Upper lobe of left lung (tissue), 6 donors: ENCODE data around the gene TYW1. TPM values are rescaled to one million over a fixed set of nuclear protein-coding genes. Genes with fewer than 3 reads are reported as not detected.
A peak's percentile ranks its signal among the peaks of the same experiment; 100 is the strongest.
"Not testable (repeated sequence)": the region's sequence is repeated elsewhere in the genome, so short reads cannot be mapped to it uniquely, and the experiment has no call there.

Experiments
- ATAC-seq, 2 donors: fragments of 200-7000 bp; cut with Tn5 transposase; one replicate each; pipeline ENCODE4 v1.9.1; 2022; ENCODE audit warnings: mild to moderate bottlenecking in 2 of 2, moderate library complexity in 2 of 2; ENCODE audit not compliant: low FRiP score in 2 of 2
- DNase-seq, 2 donors: peaks; one replicate each; pipeline ENCODE4 v3.0.0-alpha.2; 2019 to 2020
- H3K27ac ChIP-seq, 4 donors: fragments of 200-600 bp; sonication (generic); one replicate each; pipeline ENCODE4 v1.5.1; 2016 to 2019
- H3K27me3 ChIP-seq, 4 donors: fragments of 200-600 bp; sonication (generic); one replicate each; pipeline ENCODE4 v1.5.1; 2017 to 2019
- H3K36me3 ChIP-seq, 4 donors: fragments of 200-600 bp; sonication (generic); one replicate each; pipeline ENCODE4 v1.5.1; 2016 to 2019
- H3K4me1 ChIP-seq, 4 donors: fragments of 200-600 bp; sonication (generic); one replicate each; pipeline ENCODE4 v1.5.1; 2018 to 2019
- H3K4me3 ChIP-seq, 4 donors: fragments of 200-600 bp; sonication (generic); one replicate each; pipeline ENCODE4 v1.5.1; 2017 to 2019; ENCODE audit warnings: mild to moderate bottlenecking in 2 of 4, moderate library complexity in 1 of 4
- H3K9me3 ChIP-seq, 4 donors: fragments of 200-600 bp; sonication (generic); one replicate each; pipeline ENCODE4 v1.5.1; 2018 to 2019
- EP300 ChIP-seq, 4 donors: sonication (generic); formaldehyde crosslinking; IDR thresholded peaks; one replicate each; pipeline ENCODE4 v1.5.1; 2017; ENCODE audit warnings: antibody characterized with exemption in 4 of 4, control low read depth in 2 of 4
- POLR2A ChIP-seq, 4 donors: fragments of 450-650 bp; IDR thresholded peaks; one replicate each; pipeline ENCODE4 v1.5.1; 2016 to 2017; ENCODE audit warnings: antibody characterized with exemption in 4 of 4, mild to moderate bottlenecking in 2 of 4
- POLR2AphosphoS5 ChIP-seq, 2 donors: sonication (generic); formaldehyde crosslinking; IDR thresholded peaks; one replicate each; pipeline ENCODE4 v1.5.1; 2017; ENCODE audit warnings: antibody characterized with exemption in 2 of 2
- WGBS, 2 donors: methylation state at CpG; one replicate each; pipeline ENCODE4 v1.1.5; 2017 to 2018; 5-methylcytosine and 5-hydroxymethylcytosine counted together
- total RNA-seq, 6 donors: library from RNA; depleted of rRNA in 4 of 6; stranded (reverse); fragments of >200 nt in 4 of 6; gene quantifications; one replicate each; pipeline versions ENCODE4 v1.1.0 to v1.2.1, GENCODE V29; 2016 to 2021
- TF ChIP-seq, protein P1 (sequence below), 6 experiments: fragments of 450-650 bp in 4 of 6; fragments of 200-600 bp in 2 of 6; sonication (generic) in 2 of 6; IDR thresholded peaks; one replicate each; pipeline ENCODE4 v1.5.1; 2016 to 2019; ENCODE audit warnings: antibody characterized with exemption in 6 of 6
- donor health status: DM: no; HTN: no; CAD: no; lungs with moderate emphysema.
- donor health status: DM: no; HTN: yes; CAD: no; lungs with severe emphysema.

The TYW1 gene
- total RNA-seq, 6 donors from 2014 or later: 13.9 to 40.9 (median 17.2) TPM

DNA sequence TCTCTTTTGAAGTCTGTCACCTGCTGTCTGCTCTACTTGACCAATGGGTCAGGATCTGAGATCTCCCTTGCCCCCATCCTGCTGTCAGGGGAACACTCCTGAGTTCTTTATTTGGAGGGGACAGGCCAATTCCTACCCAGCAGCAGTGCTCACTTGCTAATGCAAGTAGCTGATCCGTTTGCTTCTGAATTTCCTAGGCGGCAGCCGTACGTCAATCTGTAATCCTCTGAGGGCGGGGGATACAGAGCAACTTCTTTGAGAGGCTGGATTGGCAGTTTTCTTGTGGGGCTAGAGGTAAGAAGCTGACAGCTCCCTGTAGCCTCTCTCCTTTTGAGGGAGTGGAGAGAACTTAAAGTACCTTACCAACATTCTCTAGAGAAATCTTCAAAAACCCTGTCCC lies 36.6 kb downstream of the TYW1 start:
- ATAC-seq (no peak), DNase-seq (no peak)
- no peak overlapping the region for H3K27ac ChIP-seq
- no peaks in the 10 kb centered on the region for H3K4me1 ChIP-seq
- WGBS, 2 donors: 92% methylated on average over 5 of the region's 5 CpGs
- H3K36me3 ChIP-seq: peaks cover 0 to 19% (median 11%) of the 10 kb centered on the region in 4 donors
- no peak overlapping the region for H3K4me3 ChIP-seq
- H3K27me3 ChIP-seq: no peaks in the 10 kb centered on the region
- no peak for TF ChIP-seq EP300 (IDR thresholded peaks at IDR 0.05)
- no peak for TF ChIP-seq POLR2A (IDR thresholded peaks at IDR 0.05)
- TF ChIP-seq POLR2AphosphoS5 (IDR thresholded peaks at IDR 0.05): no peak
- TF ChIP-seq, protein P1, sequence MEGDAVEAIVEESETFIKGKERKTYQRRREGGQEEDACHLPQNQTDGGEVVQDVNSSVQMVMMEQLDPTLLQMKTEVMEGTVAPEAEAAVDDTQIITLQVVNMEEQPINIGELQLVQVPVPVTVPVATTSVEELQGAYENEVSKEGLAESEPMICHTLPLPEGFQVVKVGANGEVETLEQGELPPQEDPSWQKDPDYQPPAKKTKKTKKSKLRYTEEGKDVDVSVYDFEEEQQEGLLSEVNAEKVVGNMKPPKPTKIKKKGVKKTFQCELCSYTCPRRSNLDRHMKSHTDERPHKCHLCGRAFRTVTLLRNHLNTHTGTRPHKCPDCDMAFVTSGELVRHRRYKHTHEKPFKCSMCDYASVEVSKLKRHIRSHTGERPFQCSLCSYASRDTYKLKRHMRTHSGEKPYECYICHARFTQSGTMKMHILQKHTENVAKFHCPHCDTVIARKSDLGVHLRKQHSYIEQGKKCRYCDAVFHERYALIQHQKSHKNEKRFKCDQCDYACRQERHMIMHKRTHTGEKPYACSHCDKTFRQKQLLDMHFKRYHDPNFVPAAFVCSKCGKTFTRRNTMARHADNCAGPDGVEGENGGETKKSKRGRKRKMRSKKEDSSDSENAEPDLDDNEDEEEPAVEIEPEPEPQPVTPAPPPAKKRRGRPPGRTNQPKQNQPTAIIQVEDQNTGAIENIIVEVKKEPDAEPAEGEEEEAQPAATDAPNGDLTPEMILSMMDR (IDR thresholded peaks at IDR 0.05): no peak
- no peaks in the 10 kb centered on the region for H3K9me3 ChIP-seq

DNA sequence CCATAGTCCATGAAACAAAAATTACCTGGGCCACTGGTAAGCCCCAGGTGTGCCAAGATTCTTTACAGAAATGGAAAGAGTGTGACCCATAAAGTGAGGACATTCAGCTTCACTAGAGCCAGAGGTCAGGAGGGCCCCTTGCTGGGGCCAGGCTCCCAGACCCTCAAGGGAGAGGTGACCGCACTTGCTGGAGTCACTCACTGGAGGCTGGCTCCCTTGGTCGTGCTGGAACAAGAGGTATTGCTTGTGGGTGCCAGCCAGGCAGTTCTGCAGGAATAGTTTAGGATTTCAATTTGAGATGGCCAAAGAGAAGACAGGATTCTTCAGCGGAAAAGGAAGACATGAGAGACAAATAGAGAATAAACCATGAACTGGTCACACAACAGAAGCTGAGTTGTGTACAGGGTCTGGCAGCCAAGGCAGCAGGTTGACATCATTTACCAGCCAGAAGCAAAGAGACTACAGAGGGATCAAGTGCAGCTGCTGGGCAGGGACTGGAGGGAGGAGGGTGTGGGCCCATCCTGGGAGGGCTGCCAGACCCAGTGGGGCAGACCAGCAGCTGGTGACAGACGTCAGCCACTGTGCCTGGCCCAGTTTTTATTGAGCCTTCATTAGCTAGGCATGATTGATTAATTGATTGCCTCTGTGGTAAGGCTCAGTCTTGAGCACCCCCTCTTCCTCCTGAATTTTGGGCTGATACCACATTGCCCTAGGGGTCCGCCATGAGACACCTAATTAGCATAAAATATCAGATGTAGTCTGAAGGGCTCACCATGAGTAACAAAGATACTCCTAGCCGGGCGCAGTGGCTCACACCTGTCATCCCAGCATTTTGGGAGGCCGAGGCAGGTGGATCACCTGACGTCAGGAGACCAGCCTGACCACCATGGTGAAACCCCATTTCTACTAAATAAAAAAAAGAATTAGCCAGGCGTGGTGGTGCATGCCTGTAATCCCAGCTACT lies 40.1 kb downstream of the TYW1 start:
- not testable (repeated sequence) for ATAC-seq, H3K27ac ChIP-seq, H3K27me3 ChIP-seq, H3K4me1 ChIP-seq, H3K4me3 ChIP-seq, DNase-seq, H3K36me3 ChIP-seq, H3K9me3 ChIP-seq
- 91% methylated on average over 9 to 10 of the region's 10 CpGs for WGBS, 2 donors

DNA sequence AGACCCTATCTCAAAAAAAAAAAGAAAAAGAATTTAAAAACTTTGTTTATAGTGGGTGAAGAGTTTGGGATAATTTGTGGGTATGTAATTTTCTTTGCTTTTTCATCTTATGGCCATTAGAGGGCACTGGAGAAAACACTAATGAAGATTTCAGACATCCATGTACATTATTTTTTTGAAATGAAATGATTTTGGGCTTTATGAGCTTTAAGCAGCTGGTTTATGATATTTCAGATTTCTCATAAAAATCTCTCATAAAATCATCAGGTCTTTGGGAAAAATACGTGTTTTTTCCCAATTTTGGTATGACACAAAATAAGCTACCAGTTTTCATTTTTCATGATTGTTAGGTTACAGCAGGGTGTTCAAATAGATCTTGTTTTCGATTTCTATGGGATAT lies 44.2 kb downstream of the TYW1 start:
- H3K4me3 ChIP-seq, H3K36me3 ChIP-seq, H3K27ac ChIP-seq, H3K9me3 ChIP-seq, DNase-seq, H3K27me3 ChIP-seq, ATAC-seq: not testable (repeated sequence)
- TF ChIP-seq, protein P1 (IDR thresholded peaks at IDR 0.05): peak in 1 of 6 experiments; percentile 29
- 57% methylated on average over 2 of the region's 2 CpGs for WGBS, 2 donors
- H3K4me1 ChIP-seq: peaks cover 0 to 13% (median 11%) of the 10 kb centered on the region in 4 donors

DNA sequence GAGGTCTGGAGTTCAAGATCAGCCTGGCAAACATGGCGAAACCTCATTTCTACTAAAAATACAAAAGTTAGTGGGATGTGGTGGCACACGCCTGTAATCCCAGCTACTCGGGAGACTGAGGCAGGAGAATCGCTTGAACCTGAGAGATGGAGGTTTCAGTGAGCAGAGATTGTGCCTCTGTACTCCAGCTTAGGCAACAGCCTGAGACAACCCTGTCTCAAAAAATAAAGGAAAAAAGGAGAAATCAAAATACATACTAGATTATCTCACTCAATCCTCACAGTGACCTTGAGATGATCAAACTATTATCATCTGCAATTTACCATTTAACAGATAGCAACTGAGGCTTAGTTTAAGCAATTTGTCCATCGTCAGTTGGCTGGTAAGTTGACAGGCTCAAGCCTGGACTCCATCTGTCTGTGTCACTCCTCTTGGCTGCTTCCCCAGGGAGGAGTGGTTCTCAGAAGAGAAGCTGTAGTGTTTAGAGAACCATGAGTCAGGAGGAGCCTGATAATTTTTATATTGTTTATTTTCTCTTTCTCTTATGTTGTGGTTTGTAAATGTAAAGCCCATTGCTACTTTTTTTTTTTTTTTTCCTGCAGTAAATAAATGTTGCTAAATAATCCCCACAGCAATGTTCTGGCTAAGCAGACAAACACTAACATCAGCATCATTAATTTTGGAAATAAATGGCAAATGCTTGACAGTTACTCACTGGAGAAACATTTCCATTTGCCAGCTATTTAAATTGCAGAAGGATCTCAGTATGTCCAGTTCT lies 46.3 kb downstream of the TYW1 start:
- not testable (repeated sequence) for H3K9me3 ChIP-seq, H3K4me3 ChIP-seq, H3K36me3 ChIP-seq, H3K27me3 ChIP-seq
- peaks cover 0 to 13% (median 11%) of the 10 kb centered on the region in 4 donors for H3K4me1 ChIP-seq
- H3K27ac ChIP-seq: peak overlapping the region in 2 of 4 donors; percentile 53 to 63
- ATAC-seq (peak; percentile 78 to 79), DNase-seq (peak in 1 of 2 donors; percentile 72)
- 73 to 74% methylated on average over 5 of the region's 5 CpGs for WGBS, 2 donors

DNA sequence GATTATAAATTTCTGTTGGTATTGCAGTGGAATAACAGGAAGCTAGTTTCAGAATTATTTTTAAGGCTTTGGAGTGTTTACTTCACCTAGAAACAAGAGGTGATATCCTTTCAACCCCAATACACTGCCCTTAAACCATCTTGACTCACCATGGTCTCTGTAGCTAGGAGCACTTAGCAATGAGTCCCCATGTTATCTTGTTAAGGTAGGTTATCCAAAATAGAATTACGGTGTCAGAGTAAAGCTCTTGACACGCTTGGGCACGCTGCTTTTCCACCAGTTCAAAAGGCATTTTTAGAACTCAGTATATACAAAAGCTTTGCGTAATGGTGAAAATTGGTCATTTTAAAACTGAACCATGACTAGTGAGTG lies 46.9 kb downstream of the TYW1 start:
- not testable (repeated sequence) for H3K4me3 ChIP-seq, H3K36me3 ChIP-seq, DNase-seq, ATAC-seq, H3K27me3 ChIP-seq, H3K9me3 ChIP-seq
- Histone ChIP-seq H3K4me1 (peaks cover 0 to 13% (median 11%) of the 10 kb centered on the region in 4 donors), H3K27ac (peak overlapping the region in 2 of 4 donors; percentile 53 to 63)
- 77 to 89% methylated on average over 4 of the region's 4 CpGs for WGBS, 2 donors

DNA sequence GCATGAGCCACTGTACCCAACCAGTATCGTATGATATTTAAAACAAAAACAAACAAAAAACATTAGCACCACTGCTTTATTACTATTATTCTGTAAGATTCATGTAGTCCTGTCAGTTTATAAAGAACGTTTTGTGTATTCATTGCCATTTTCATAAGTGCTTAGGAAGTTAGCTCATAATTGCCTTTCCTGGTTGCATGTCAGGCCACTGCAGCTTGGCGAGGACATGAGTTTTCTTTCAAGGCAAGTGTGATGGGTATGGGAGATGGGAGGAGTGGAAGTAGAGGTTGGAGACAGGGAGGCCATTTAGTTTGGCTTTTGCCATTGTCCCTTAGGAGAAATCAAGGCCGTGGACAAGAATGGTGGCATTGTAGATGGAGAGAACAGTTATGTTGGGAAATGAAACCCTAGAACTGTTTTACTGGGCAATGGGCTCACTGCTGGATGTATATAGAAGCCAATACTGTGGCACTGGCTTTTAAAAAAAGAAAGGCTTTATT lies 48.9 kb downstream of the TYW1 start:
- Histone ChIP-seq H3K4me3 (no peak overlapping the region), H3K36me3 (peaks cover 0 to 4% (median 0%) of the 10 kb centered on the region in 4 donors), H3K9me3 (no peaks in the 10 kb centered on the region), H3K4me1 (peaks cover 0 to 13% (median 11%) of the 10 kb centered on the region in 4 donors), H3K27me3 (no peaks in the 10 kb centered on the region), H3K27ac (no peak overlapping the region)
- no peak for ATAC-seq
- TF ChIP-seq EP300 (IDR thresholded peaks at IDR 0.05) (no peak), POLR2AphosphoS5 (IDR thresholded peaks at IDR 0.05) (no peak), POLR2A (IDR thresholded peaks at IDR 0.05) (no peak)
- TF ChIP-seq, protein P1 (IDR thresholded peaks at IDR 0.05): no peak
- WGBS, 2 donors: 84% methylated on average over 4 of the region's 4 CpGs
- no peak for DNase-seq

DNA sequence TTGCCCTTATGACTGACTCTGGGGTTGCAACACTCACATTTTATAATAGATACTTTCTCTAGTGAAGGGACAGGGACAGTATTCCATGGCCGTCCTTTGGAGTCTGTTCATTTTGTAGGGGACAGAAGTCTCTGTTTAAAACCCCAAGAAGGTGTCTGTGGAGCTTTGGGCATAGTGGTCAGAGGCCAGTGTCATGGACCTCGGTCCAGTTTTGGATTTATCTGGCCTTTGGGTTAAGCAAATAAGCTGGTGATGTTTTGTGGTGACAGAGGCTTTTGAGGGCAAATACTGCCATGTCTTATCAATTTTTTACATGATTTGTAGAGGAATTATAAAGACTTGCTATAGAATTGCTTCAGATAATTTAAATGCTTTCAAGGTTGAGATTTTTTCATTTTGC lies 50.2 kb downstream of the TYW1 start:
- not testable (repeated sequence) for H3K27ac ChIP-seq, ATAC-seq, DNase-seq, H3K27me3 ChIP-seq, H3K4me3 ChIP-seq, H3K9me3 ChIP-seq
- peaks cover 0 to 15% (median 0%) of the 10 kb centered on the region in 4 donors for H3K36me3 ChIP-seq
- H3K4me1 ChIP-seq: peaks cover 0 to 13% (median 11%) of the 10 kb centered on the region in 4 donors
- WGBS, 2 donors: 61 to 78% methylated on average over 2 of the region's 2 CpGs

DNA sequence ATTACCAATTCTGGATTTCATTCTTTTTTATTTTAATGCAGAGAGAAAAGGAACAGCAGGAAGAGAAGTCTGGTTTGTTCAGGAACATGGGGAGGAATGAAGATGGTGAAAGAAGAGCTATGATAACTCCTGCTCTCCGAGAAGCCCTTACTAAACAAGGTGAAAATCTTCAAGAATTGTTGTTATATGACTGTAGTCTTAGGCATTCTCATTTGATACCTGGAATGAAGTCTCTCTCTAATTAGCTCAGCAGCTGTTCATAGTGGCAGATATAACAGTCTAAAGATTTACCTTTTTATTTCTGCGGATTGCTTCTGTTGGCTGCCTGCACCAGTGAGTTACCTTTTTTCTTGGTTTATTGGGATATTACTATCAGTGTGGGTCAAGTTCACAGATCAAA lies 53.3 kb downstream of the TYW1 start:
- not testable (repeated sequence) for H3K27me3 ChIP-seq, H3K4me1 ChIP-seq, H3K27ac ChIP-seq, DNase-seq, ATAC-seq, H3K4me3 ChIP-seq, H3K9me3 ChIP-seq
- WGBS, 2 donors: 92 to 93% methylated on average over 2 of the region's 2 CpGs
- peaks cover 0 to 15% (median 0%) of the 10 kb centered on the region in 4 donors for H3K36me3 ChIP-seq

DNA sequence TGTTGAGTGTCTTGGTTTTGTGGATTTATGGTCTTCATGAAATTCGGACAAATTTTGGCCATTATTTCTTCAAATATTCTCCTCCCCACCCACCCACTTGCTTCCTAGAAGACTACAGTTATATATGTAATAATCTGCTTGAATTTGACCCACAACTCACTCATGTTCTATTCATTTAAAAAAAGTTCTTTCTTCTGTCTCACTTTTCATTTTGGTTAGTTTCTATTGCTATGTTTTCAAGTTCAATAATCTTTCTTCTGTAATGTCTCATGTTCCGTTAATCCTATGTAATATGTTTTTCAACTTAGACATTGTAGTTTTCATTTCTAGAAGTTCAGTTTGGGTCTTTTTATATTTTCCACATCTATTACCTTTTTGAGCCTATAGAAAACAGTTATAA lies 55.5 kb downstream of the TYW1 start:
- H3K4me1 ChIP-seq, H3K4me3 ChIP-seq, ATAC-seq, H3K9me3 ChIP-seq, DNase-seq, H3K27me3 ChIP-seq, H3K27ac ChIP-seq: not testable (repeated sequence)
- peaks cover 0 to 18% (median 0%) of the 10 kb centered on the region in 4 donors for H3K36me3 ChIP-seq
- 91 to 93% methylated on average over 2 of the region's 2 CpGs for WGBS, 2 donors
